ENCODE measurements around the gene FBXO44.

FBXO44 gene

GRCh38 chr1:11685210-11685752, 30.6 kb downstream of the FBXO44 start:
- H4K5ac ChIP-seq (ENCODE audit: low read length) = no peak overlapping the region
- H3K4me1 ChIP-seq (ENCODE audit: control insufficient read depth, low read depth, low read length) = peaks cover 11% of the 10 kb centered on the region
- no peak overlapping the region for H2BK120ac ChIP-seq (ENCODE audit: low read depth, low read length)

DNA sequence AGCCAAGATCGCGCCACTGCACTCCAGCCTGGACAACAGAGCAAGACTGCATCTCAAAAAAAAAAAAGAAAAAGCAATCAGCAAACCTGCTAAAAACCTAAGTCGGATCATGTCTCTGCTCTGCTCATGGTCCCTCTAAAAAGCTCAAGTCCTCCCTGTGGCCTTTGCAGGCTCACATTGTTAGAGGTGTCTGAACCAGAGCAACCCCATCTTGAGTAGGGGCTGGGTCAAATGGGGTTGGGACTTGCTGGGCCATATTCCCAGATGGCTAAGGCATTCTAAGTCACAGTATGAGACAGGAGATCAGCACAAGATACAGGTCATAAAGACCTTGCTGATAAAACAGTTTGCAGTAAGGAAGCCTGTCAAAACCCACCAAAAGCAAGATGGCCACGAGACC, 33.8 kb downstream of the FBXO44 start:
- no peak overlapping the region for H3K56ac ChIP-seq (ENCODE audit: low read length)
- H4K8ac ChIP-seq (ENCODE audit: low read depth, low read length) = no peak overlapping the region
- no peaks in the 10 kb centered on the region for H3K79me1 ChIP-seq (ENCODE audit: low read length)
- WGBS (ENCODE audit: extremely low coverage, insufficient coverage, low lambda C conversion rate) = no CpG with 5 or more reads among the region's 4 CpGs
- DNase-seq = no peak
- no peak overlapping the region for H3K18ac ChIP-seq (ENCODE audit: low read length)
- H4K5ac ChIP-seq (ENCODE audit: low read length) = no peak overlapping the region
- H3K4me1 ChIP-seq (ENCODE audit: control insufficient read depth, low read depth, low read length) = peaks cover 6% of the 10 kb centered on the region
- H3K9ac ChIP-seq (ENCODE audit: low read length) = no peak overlapping the region
- H3K27me3 ChIP-seq (ENCODE audit: insufficient read depth, low read length, poor library complexity) = no peaks in the 10 kb centered on the region
- no peak overlapping the region for H2BK120ac ChIP-seq (ENCODE audit: low read depth, low read length)
- H3K79me2 ChIP-seq (ENCODE audit: control insufficient read depth, insufficient read depth, low read length) = peaks cover 20% of the 10 kb centered on the region
- no peak overlapping the region for H3K4me2 ChIP-seq (ENCODE audit: low read length)
- H3K4me3 ChIP-seq (ENCODE audit: low read length) = no peak overlapping the region
- H3K36me3 ChIP-seq (ENCODE audit: control insufficient read depth, insufficient read depth, low read length) = no peaks in the 10 kb centered on the region
- no peak overlapping the region for H3K27ac ChIP-seq (ENCODE audit: low read depth, low read length)
- no peak overlapping the region for H2BK15ac ChIP-seq (replicated peaks; ENCODE audit: low read depth)
- no peak overlapping the region for H3K4ac ChIP-seq (ENCODE audit: low read depth, low read length)
- no peak overlapping the region for H2BK5ac ChIP-seq (ENCODE audit: low read length)
- peak overlapping the region; percentile 45 for H3K23ac ChIP-seq (ENCODE audit: low read length)
- no peak overlapping the region for H2AK5ac ChIP-seq (ENCODE audit: low read length)

More at GRCh38 chr1:11685210-11685752, 30.6 kb downstream of the FBXO44 start:
- H3K36me3 ChIP-seq (ENCODE audit: control insufficient read depth, insufficient read depth, low read length) = no peaks in the 10 kb centered on the region
- no peak for DNase-seq
- no CpG with 5 or more reads among the region's 7 CpGs for WGBS (ENCODE audit: extremely low coverage, insufficient coverage, low lambda C conversion rate)
- no peak overlapping the region for H3K27ac ChIP-seq (ENCODE audit: low read depth, low read length)
- no peak overlapping the region for H3K56ac ChIP-seq (ENCODE audit: low read length)
- no peak overlapping the region for H3K4me3 ChIP-seq (ENCODE audit: low read length)
- no peak overlapping the region for H3K4ac ChIP-seq (ENCODE audit: low read depth, low read length)
- no peak overlapping the region for H2BK15ac ChIP-seq (replicated peaks; ENCODE audit: low read depth)
- no peak overlapping the region for H4K8ac ChIP-seq (ENCODE audit: low read depth, low read length)
- H3K27me3 ChIP-seq (ENCODE audit: insufficient read depth, low read length, poor library complexity) = no peaks in the 10 kb centered on the region
- H3K9ac ChIP-seq (ENCODE audit: low read length) = no peak overlapping the region
- H2AK5ac ChIP-seq (ENCODE audit: low read length) = no peak overlapping the region
- H3K79me1 ChIP-seq (ENCODE audit: low read length) = no peaks in the 10 kb centered on the region
- H3K18ac ChIP-seq (ENCODE audit: low read length) = no peak overlapping the region
- peaks cover 20% of the 10 kb centered on the region for H3K79me2 ChIP-seq (ENCODE audit: control insufficient read depth, insufficient read depth, low read length)
- no peak overlapping the region for H3K23ac ChIP-seq (ENCODE audit: low read length)
- H2BK5ac ChIP-seq (ENCODE audit: low read length) = no peak overlapping the region
- no peak overlapping the region for H3K4me2 ChIP-seq (ENCODE audit: low read length)

GRCh38 chr1:11690397-11691301, 36.0 kb downstream of the FBXO44 start:
- Histone ChIP-seq H3K56ac (ENCODE audit: low read length) (peak overlapping the region; percentile 96), H3K79me2 (ENCODE audit: control insufficient read depth, insufficient read depth, low read length) (peaks cover 18% of the 10 kb centered on the region), H3K36me3 (ENCODE audit: control insufficient read depth, insufficient read depth, low read length) (no peaks in the 10 kb centered on the region), H2AK5ac (ENCODE audit: low read length) (no peak overlapping the region), H3K4me2 (ENCODE audit: low read length) (peak overlapping the region; percentile 64), H3K4me3 (ENCODE audit: low read length) (peak overlapping the region; percentile 77), H2BK5ac (ENCODE audit: low read length) (peak overlapping the region; percentile 59), H3K79me1 (ENCODE audit: low read length) (no peaks in the 10 kb centered on the region), H4K8ac (ENCODE audit: low read depth, low read length) (no peak overlapping the region), H3K4ac (ENCODE audit: low read depth, low read length) (peak overlapping the region; percentile 73), H3K9ac (ENCODE audit: low read length) (peak overlapping the region; percentile 93), H2BK120ac (ENCODE audit: low read depth, low read length) (peak overlapping the region; percentile 8), H2BK15ac (replicated peaks; ENCODE audit: low read depth) (no peak overlapping the region), H3K27me3 (ENCODE audit: insufficient read depth, low read length, poor library complexity) (no peaks in the 10 kb centered on the region), H3K18ac (ENCODE audit: low read length) (peak overlapping the region; percentile 45), H3K4me1 (ENCODE audit: control insufficient read depth, low read depth, low read length) (peaks cover 3% of the 10 kb centered on the region), H4K5ac (ENCODE audit: low read length) (no peak overlapping the region), H3K23ac (ENCODE audit: low read length) (peak overlapping the region; percentile 56), H3K27ac (ENCODE audit: low read depth, low read length) (peak overlapping the region; percentile 27)
- no CpG with 5 or more reads among the region's 64 CpGs for WGBS (ENCODE audit: extremely low coverage, insufficient coverage, low lambda C conversion rate)
- peak; percentile 71 for DNase-seq

- Histone ChIP-seq H3K4me2 (ENCODE audit: low read length) (peak within 1 kb of the TSS; percentile 64), H3K79me2 (ENCODE audit: control insufficient read depth, insufficient read depth, low read length) (peaks cover 13% of the 10 kb centered on the region), H2AK5ac (ENCODE audit: low read length) (no peak within 1 kb of the TSS), H3K56ac (ENCODE audit: low read length) (peak within 1 kb of the TSS; percentile 96), H3K27me3 (ENCODE audit: insufficient read depth, low read length, poor library complexity) (no peaks in the 10 kb centered on the region), H2BK15ac (replicated peaks; ENCODE audit: low read depth) (no peak within 1 kb of the TSS), H3K18ac (ENCODE audit: low read length) (peak within 1 kb of the TSS; percentile 45), H3K36me3 (ENCODE audit: control insufficient read depth, insufficient read depth, low read length) (no peaks in the 10 kb centered on the region), H3K4ac (ENCODE audit: low read depth, low read length) (peak within 1 kb of the TSS; percentile 73), H4K8ac (ENCODE audit: low read depth, low read length) (no peak within 1 kb of the TSS), H3K79me1 (ENCODE audit: low read length) (no peaks in the 10 kb centered on the region), H2BK120ac (ENCODE audit: low read depth, low read length) (peak within 1 kb of the TSS; percentile 8), H2BK5ac (ENCODE audit: low read length) (peak within 1 kb of the TSS; percentile 59), H4K5ac (ENCODE audit: low read length) (no peak within 1 kb of the TSS), H3K4me3 (ENCODE audit: low read length) (peak within 1 kb of the TSS; percentile 77), H3K9ac (ENCODE audit: low read length) (peak within 1 kb of the TSS; percentile 93), H3K27ac (ENCODE audit: low read depth, low read length) (peak within 1 kb of the TSS; percentile 27), H3K23ac (ENCODE audit: low read length) (peak within 1 kb of the TSS; percentile 56), H3K4me1 (ENCODE audit: control insufficient read depth, low read depth, low read length) (peaks cover 3% of the 10 kb centered on the region)
- peak; percentile 66 for DNase-seq
- no CpG with 5 or more reads among the region's 78 CpGs for WGBS (ENCODE audit: extremely low coverage, insufficient coverage, low lambda C conversion rate)
Measured at GRCh38 chr1:11691302-11691914, 36.7 kb downstream of the FBXO44 start, which contains the start of gene DRAXIN. Gene DRAXIN (plus strand): TSS chr1:11691710. CDS start chr1:11706259, 14,549 bp downstream.

GRCh38 chr1:11691928-11692711, 37.4 kb downstream of the FBXO44 start:
- Histone ChIP-seq H3K36me3 (ENCODE audit: control insufficient read depth, insufficient read depth, low read length) (no peaks in the 10 kb centered on the region), H3K79me2 (ENCODE audit: control insufficient read depth, insufficient read depth, low read length) (peaks cover 13% of the 10 kb centered on the region), H3K18ac (ENCODE audit: low read length) (peak overlapping the region; percentile 16), H3K4ac (ENCODE audit: low read depth, low read length) (peak overlapping the region; percentile 57), H2AK5ac (ENCODE audit: low read length) (no peak overlapping the region), H3K27ac (ENCODE audit: low read depth, low read length) (no peak overlapping the region), H3K4me1 (ENCODE audit: control insufficient read depth, low read depth, low read length) (peaks cover 3% of the 10 kb centered on the region), H4K5ac (ENCODE audit: low read length) (no peak overlapping the region), H3K4me2 (ENCODE audit: low read length) (peak overlapping the region; percentile 58), H2BK120ac (ENCODE audit: low read depth, low read length) (peak overlapping the region; percentile 4), H3K23ac (ENCODE audit: low read length) (no peak overlapping the region), H2BK5ac (ENCODE audit: low read length) (no peak overlapping the region), H3K27me3 (ENCODE audit: insufficient read depth, low read length, poor library complexity) (no peaks in the 10 kb centered on the region), H3K56ac (ENCODE audit: low read length) (peak overlapping the region; percentile 96), H4K8ac (ENCODE audit: low read depth, low read length) (no peak overlapping the region), H3K79me1 (ENCODE audit: low read length) (no peaks in the 10 kb centered on the region), H3K9ac (ENCODE audit: low read length) (peak overlapping the region; percentile 57), H3K4me3 (ENCODE audit: low read length) (peak overlapping the region; percentile 9), H2BK15ac (replicated peaks; ENCODE audit: low read depth) (no peak overlapping the region)
- no peak for DNase-seq
- no CpG with 5 or more reads among the region's 64 CpGs for WGBS (ENCODE audit: extremely low coverage, insufficient coverage, low lambda C conversion rate)

All from mesendoderm (in vitro differentiated cells).